ES-I3 (cell line): ENCODE data around the gene CTXN1.
"Not testable (repeated sequence)": the region's sequence is repeated elsewhere in the genome, so short reads cannot be mapped to it uniquely, and the experiment has no call there.

ENCODE experiments used
- H3K36me3 ChIP-seq: 2 replicates; pipeline ENCODE4 v1.6.1; 2013; ENCODE audit warnings: mild to moderate bottlenecking, low read length, control low read depth, moderate library complexity; ENCODE audit not compliant: insufficient read depth
- H3K4me1 ChIP-seq: 2 replicates; pipeline ENCODE4 v1.6.1; 2013; ENCODE audit warnings: mild to moderate bottlenecking, control low read depth, low read length; ENCODE audit not compliant: insufficient read depth
- H3K9ac ChIP-seq: 2 replicates; pipeline ENCODE4 v1.6.1; 2013; ENCODE audit warnings: low read depth, mild to moderate bottlenecking, low read length, moderate library complexity
- H3K9me3 ChIP-seq: 2 replicates; pipeline ENCODE4 v1.6.1; 2013; ENCODE audit warnings: mild to moderate bottlenecking, low read length, moderate library complexity; ENCODE audit not compliant: control insufficient read depth, insufficient read depth

The CTXN1 gene

GRCh38 chr19:7924651-7925170 is 1.2 kb downstream of the CTXN1 start:
- no peaks in the 10 kb centered on the region for H3K9me3 ChIP-seq
- H3K9ac ChIP-seq = peak overlapping the region; percentile 48; the same call in 1 of the 2 replicates
- no peaks in the 10 kb centered on the region for H3K36me3 ChIP-seq
- peaks cover 3% of the 10 kb centered on the region; the same call in 1 of the 2 replicates for H3K4me1 ChIP-seq

- H3K4me1 ChIP-seq = peaks cover 3% of the 10 kb centered on the region; the same call in 1 of the 2 replicates
- no peaks in the 10 kb centered on the region for H3K36me3 ChIP-seq
- no peaks in the 10 kb centered on the region for H3K9me3 ChIP-seq
- no peak overlapping the region for H3K9ac ChIP-seq
These were observed 1.7 kb downstream of the CTXN1 start for GRCh38 chr19:7924241-7924640.

- H3K4me1 ChIP-seq = peaks cover 3% of the 10 kb centered on the region; the same call in 1 of the 2 replicates
- H3K9ac ChIP-seq = no peak overlapping the region
- H3K36me3 ChIP-seq = no peaks in the 10 kb centered on the region
- no peaks in the 10 kb centered on the region for H3K9me3 ChIP-seq
These were observed 2.4 kb downstream of the CTXN1 start for GRCh38 chr19:7923295-7924191.

- H3K9ac ChIP-seq = no peak overlapping the region
- H3K4me1 ChIP-seq = peaks cover 3% of the 10 kb centered on the region; the same call in 1 of the 2 replicates
- H3K9me3 ChIP-seq = no peaks in the 10 kb centered on the region
- no peaks in the 10 kb centered on the region for H3K36me3 ChIP-seq
These were observed 3.1 kb downstream of the CTXN1 start for GRCh38 chr19:7922836-7923195.

GRCh38 chr19:7921967-7922835 is 3.7 kb downstream of the CTXN1 start:
- Histone ChIP-seq H3K36me3 (no peaks in the 10 kb centered on the region), H3K9me3 (no peaks in the 10 kb centered on the region), H3K9ac (no peak overlapping the region), H3K4me1 (peaks cover 3% of the 10 kb centered on the region; the same call in 1 of the 2 replicates)

GRCh38 chr19:7921302-7921966 is 4.5 kb downstream of the CTXN1 start:
- H3K4me1 ChIP-seq = peaks cover 3% of the 10 kb centered on the region; the same call in 1 of the 2 replicates
- H3K9me3 ChIP-seq = no peaks in the 10 kb centered on the region
- H3K9ac ChIP-seq = peak overlapping the region; percentile 31; the same call in 1 of the 2 replicates
- H3K36me3 ChIP-seq = no peaks in the 10 kb centered on the region

- Histone ChIP-seq H3K36me3 (no peaks in the 10 kb centered on the region), H3K9me3 (no peaks in the 10 kb centered on the region), H3K4me1 (peaks cover 3% of the 10 kb centered on the region; the same call in 1 of the 2 replicates), H3K9ac (peak overlapping the region; percentile 71; the same call in 1 of the 2 replicates)
These were observed 5.2 kb downstream of the CTXN1 start for GRCh38 chr19:7920519-7921301.

GRCh38 chr19:7919610-7920518 is 6.1 kb downstream of the CTXN1 start, which contains the start of gene SNAPC2:
SNAPC2 (plus strand) TSS chr19:7920338; CDS start chr19:7920367, 29 bp downstream.
- Histone ChIP-seq H3K4me1 (peaks cover 3% of the 10 kb centered on the region; the same call in 1 of the 2 replicates), H3K9ac (peak within 1 kb of the TSS; percentile 71), H3K36me3 (no peaks in the 10 kb centered on the region), H3K9me3 (no peaks in the 10 kb centered on the region)

- Histone ChIP-seq H3K9me3 (no peaks in the 10 kb centered on the region), H3K4me1 (peaks cover 3% of the 10 kb centered on the region; the same call in 1 of the 2 replicates), H3K36me3 (no peaks in the 10 kb centered on the region), H3K9ac (peak overlapping the region; percentile 71; the same call in 1 of the 2 replicates)
These were observed 7.1 kb downstream of the CTXN1 start for GRCh38 chr19:7918615-7919421.

GRCh38 chr19:7918062-7918614 is 7.8 kb downstream of the CTXN1 start:
- H3K36me3 ChIP-seq, H3K9me3 ChIP-seq, H3K4me1 ChIP-seq: not testable (repeated sequence)
- H3K9ac ChIP-seq = peak overlapping the region; percentile 63; the same call in 1 of the 2 replicates

- no peaks in the 10 kb centered on the region for H3K36me3 ChIP-seq
- H3K9me3 ChIP-seq = no peaks in the 10 kb centered on the region
- H3K9ac ChIP-seq = peak overlapping the region; percentile 63; the same call in 1 of the 2 replicates
- H3K4me1 ChIP-seq = peaks cover 3% of the 10 kb centered on the region; the same call in 1 of the 2 replicates
These were observed 8.5 kb downstream of the CTXN1 start for GRCh38 chr19:7917267-7918061.
